ENCODE results near the gene IGSF1. TPM values are rescaled to one million over a fixed set of nuclear protein-coding genes. Genes with fewer than 3 reads are reported as not detected.
"Not testable (repeated sequence)": the region's sequence is repeated elsewhere in the genome, so short reads cannot be mapped to it uniquely, and the experiment has no call there.

Gene IGSF1
- total and polyA plus RNA-seq, 2 donors from 2014 or later, result 1.4 to 2.0 TPM

DNA sequence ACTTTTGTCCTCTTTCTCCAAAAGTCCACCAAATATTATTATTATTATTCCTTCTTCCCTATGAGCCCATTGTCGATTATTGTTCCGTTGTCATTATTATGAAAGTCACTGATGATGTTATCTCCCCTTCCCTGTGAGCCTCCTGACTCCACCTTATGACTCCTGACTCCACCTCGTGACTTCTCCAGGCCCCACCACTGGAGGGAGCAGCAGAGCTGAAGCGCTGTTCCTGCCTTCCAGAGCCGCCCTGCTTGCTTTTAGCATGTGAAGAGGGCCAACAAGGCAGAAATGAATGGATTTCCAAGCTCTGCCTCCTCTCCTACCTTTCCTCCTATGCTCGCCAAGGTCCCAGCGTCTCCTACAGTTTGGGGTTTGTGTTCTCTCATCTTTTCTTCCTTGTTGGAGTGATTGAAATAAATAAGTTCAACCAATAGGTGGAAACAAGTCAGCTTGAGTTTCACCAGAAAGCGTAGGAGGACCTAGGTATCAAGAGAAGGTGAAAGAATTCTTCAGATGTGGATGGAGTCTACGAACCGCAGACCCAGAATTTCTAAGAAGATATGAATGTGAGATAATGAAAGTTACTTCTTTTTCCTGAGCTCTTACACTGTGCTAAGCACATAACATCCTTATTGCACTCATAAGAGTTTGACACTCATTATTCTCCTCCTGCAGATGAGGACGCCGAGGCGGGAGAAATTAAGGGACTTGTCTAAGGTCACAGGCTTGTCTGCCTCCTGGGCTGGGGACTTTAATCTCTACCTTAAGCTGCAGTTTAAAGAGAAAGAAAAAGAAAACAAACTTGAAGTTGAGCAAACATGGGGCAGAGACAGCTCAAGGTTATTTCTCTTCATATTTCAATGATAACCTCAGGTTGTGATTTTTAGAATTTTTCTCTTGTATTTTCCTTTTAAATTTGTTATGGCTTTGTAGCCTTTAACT, 26.1 kb downstream of the IGSF1 start:
- Histone ChIP-seq H3K27ac (ENCODE audit: low read depth in 2 of 2, low read length in 2 of 2) (no peak overlapping the region), H3K9ac (ENCODE audit: low read length in 3 of 3) (no peak overlapping the region), H3K27me3 (ENCODE audit: control insufficient read depth, insufficient read depth, low read length) (no peaks in the 10 kb centered on the region), H3K4me1 (ENCODE audit: control insufficient read depth in 2 of 3, insufficient read depth in 2 of 3, low read depth in 1 of 3, low read length in 3 of 3) (no peaks in the 10 kb centered on the region), H3K4me3 (ENCODE audit: low read length in 3 of 3) (no peak overlapping the region), H3K36me3 (ENCODE audit: control insufficient read depth in 2 of 3, insufficient read depth in 3 of 3, low read length in 3 of 3) (no peaks in the 10 kb centered on the region), H3K9me3 (ENCODE audit: control insufficient read depth in 2 of 3, insufficient read depth in 1 of 3, low read length in 3 of 3) (no peaks in the 10 kb centered on the region)
- no peak for DNase-seq
- peak; percentile 54 for FAIRE-seq
- intact Hi-C loops (cut with DNase I), result no loop called here
- TF ChIP-seq, protein P1, sequence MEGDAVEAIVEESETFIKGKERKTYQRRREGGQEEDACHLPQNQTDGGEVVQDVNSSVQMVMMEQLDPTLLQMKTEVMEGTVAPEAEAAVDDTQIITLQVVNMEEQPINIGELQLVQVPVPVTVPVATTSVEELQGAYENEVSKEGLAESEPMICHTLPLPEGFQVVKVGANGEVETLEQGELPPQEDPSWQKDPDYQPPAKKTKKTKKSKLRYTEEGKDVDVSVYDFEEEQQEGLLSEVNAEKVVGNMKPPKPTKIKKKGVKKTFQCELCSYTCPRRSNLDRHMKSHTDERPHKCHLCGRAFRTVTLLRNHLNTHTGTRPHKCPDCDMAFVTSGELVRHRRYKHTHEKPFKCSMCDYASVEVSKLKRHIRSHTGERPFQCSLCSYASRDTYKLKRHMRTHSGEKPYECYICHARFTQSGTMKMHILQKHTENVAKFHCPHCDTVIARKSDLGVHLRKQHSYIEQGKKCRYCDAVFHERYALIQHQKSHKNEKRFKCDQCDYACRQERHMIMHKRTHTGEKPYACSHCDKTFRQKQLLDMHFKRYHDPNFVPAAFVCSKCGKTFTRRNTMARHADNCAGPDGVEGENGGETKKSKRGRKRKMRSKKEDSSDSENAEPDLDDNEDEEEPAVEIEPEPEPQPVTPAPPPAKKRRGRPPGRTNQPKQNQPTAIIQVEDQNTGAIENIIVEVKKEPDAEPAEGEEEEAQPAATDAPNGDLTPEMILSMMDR (IDR thresholded peaks at IDR 0.05; ENCODE audit: borderline replicate concordance, extremely low read depth, insufficient read depth), result no peak

DNA sequence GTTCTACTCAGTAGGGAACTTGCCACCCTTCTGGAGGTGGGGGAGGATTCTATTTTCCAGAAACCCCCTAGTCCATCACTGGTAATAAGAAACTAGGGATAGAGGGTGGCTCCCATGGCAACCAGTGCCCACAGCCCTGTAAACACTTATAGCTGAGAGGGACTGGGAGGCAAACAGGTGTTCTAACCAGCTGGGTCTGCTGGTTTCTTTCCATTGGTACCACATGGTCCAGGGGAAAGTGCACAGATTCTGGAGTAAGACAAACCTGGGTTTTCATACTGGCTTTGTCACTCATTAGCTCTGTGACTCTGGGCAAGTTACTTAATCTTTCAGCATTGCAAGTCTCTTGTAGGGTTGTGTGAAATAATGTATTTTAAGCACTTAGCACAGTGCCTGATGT, 26.9 kb downstream of the IGSF1 start:
- Histone ChIP-seq H3K9ac (ENCODE audit: low read length in 3 of 3) (no peak overlapping the region), H3K9me3 (ENCODE audit: control insufficient read depth in 2 of 3, insufficient read depth in 1 of 3, low read length in 3 of 3) (no peaks in the 10 kb centered on the region), H3K27me3 (ENCODE audit: control insufficient read depth, insufficient read depth, low read length) (no peaks in the 10 kb centered on the region), H3K4me3 (ENCODE audit: low read length in 3 of 3) (no peak overlapping the region), H3K36me3 (ENCODE audit: control insufficient read depth in 2 of 3, insufficient read depth in 3 of 3, low read length in 3 of 3) (no peaks in the 10 kb centered on the region), H3K4me1 (ENCODE audit: control insufficient read depth in 2 of 3, insufficient read depth in 2 of 3, low read depth in 1 of 3, low read length in 3 of 3) (no peaks in the 10 kb centered on the region), H3K27ac (ENCODE audit: low read depth in 2 of 2, low read length in 2 of 2) (no peak overlapping the region)
- TF ChIP-seq, protein P1 (IDR thresholded peaks at IDR 0.05; ENCODE audit: borderline replicate concordance, extremely low read depth, insufficient read depth), result no peak
- FAIRE-seq, result no peak
- intact Hi-C loops (cut with DNase I), result no loop called here
- peak in 3 of 5 donors; percentile 25 to 28 (median 27) for DNase-seq

DNA sequence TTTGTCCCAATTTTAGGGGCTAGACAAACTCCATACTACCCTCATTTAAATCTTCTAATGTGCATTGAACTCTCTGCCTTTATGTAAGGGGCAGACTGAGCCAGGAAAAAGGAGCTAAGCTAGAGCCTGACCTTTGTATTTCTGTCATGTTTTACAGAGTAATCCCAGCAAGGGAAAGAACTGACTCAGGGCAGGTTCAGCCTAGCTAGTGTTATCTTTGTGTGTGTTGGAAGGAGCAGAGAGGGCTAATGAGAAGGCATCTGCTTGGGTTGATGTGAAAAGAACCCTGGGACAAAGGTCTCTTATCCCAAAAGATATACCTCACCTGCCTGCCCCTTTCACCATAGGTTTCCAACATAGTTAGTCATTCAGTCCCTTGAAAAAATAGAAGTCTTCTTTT, 31.7 kb downstream of the IGSF1 start:
- intact Hi-C loops (cut with DNase I), result no loop called here
- no peaks in the 10 kb centered on the region for H3K27me3 ChIP-seq (ENCODE audit: control insufficient read depth, insufficient read depth, low read length)
- no peak overlapping the region for H3K4me3 ChIP-seq (ENCODE audit: low read length in 3 of 3)
- FAIRE-seq (no peak), DNase-seq (no peak)
- no peaks in the 10 kb centered on the region for H3K36me3 ChIP-seq (ENCODE audit: control insufficient read depth in 2 of 3, insufficient read depth in 3 of 3, low read length in 3 of 3)
- no peak overlapping the region for H3K9ac ChIP-seq (ENCODE audit: low read length in 3 of 3)
- no peaks in the 10 kb centered on the region for H3K4me1 ChIP-seq (ENCODE audit: control insufficient read depth in 2 of 3, insufficient read depth in 2 of 3, low read depth in 1 of 3, low read length in 3 of 3)
- no peak overlapping the region for H3K27ac ChIP-seq (ENCODE audit: low read depth in 2 of 2, low read length in 2 of 2)
- TF ChIP-seq, protein P1 (IDR thresholded peaks at IDR 0.05; ENCODE audit: borderline replicate concordance, extremely low read depth, insufficient read depth), result no peak
- no peaks in the 10 kb centered on the region for H3K9me3 ChIP-seq (ENCODE audit: control insufficient read depth in 2 of 3, insufficient read depth in 1 of 3, low read length in 3 of 3)

DNA sequence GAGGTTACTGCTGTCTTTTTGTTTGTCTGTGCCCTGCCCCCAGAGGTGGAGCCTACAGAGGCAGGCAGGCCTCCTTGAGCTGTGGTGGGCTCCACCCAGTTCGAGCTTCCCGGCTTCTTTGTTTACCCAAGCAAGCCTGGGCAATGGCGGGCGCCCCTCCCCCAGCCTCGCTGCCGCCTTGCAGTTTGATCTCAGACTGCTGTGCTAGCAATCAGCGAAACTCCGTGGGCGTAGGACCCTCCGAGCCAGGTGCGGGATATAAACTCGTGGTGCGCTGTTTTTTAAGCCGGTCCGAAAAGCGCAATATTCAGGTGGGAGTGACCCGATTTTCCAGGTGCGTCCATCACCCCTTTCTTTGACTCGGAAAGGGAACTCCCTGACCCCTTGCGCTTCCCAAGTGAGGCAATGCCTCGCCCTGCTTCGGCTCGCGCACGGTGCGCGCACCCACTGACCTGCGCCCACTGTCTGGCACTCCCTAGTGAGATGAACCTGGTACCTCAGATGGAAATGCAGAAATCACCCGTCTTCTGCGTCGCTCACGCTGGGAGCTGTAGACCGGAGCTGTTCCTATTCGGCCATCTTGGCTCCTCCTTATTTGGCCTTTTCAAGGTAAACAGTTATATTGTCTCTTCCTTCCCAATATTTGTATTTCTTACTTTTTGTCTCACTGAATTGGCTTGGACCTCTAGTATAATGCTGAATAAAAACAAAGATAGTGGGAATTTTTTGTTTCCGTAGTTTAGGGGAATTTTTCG, 37.9 kb downstream of the IGSF1 start:
- H3K4me3 ChIP-seq (ENCODE audit: low read length in 3 of 3); H3K36me3 ChIP-seq (ENCODE audit: control insufficient read depth in 2 of 3, insufficient read depth in 3 of 3, low read length in 3 of 3); H3K27me3 ChIP-seq (ENCODE audit: control insufficient read depth, insufficient read depth, low read length); H3K9me3 ChIP-seq (ENCODE audit: control insufficient read depth in 2 of 3, insufficient read depth in 1 of 3, low read length in 3 of 3); H3K4me1 ChIP-seq (ENCODE audit: control insufficient read depth in 2 of 3, insufficient read depth in 2 of 3, low read depth in 1 of 3, low read length in 3 of 3); H3K9ac ChIP-seq (ENCODE audit: low read length in 3 of 3); DNase-seq; FAIRE-seq; intact Hi-C loops (cut with DNase I); H3K27ac ChIP-seq (ENCODE audit: low read depth in 2 of 2, low read length in 2 of 2): not testable (repeated sequence)
